ENCODE data around the gene ATG2A.

The ATG2A gene

DNA sequence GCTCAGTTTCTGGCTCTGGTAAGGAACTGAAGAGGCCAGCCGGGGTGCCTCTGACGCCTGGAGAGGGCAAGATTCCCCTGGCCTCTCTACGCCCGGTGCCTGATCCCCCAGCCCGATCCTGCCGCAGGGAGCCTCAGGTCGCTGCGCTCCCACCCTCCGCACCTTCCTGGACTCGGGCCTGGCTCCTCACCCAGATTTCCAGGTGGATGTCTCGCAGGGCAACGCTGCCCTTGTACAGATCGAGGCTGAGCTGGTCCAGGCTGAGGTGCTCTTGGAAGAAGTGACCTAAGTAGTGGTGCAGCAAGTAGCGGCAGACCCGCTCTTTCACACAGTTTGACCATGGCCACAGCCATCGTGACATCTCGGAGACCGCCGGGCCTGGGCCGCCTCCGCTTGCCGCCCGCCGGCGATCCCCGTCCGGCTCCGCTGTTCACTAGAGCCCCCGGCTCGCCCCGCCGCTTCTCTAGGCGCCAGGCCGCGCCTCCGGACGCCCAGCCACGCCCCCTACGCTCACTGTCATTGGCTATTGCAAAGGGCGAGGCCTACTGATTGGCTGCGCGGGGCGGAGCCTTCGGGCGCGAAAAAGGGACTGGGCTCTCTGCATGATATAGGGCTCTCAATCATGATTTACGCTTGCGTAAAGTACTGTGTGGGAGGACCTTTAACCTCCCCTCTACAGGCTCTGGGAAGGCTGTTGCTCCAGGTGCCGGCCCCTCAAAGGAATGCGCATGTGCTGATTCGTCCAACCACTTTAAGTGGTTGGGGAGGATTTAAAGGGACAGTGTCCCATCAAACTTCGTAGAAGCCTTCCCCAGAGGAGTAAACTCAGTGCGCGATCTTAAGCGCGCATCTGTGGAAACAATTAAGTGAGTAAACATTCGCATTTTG, at the start of gene ATG2A:
TSS of gene ATG2A (minus strand) at position 435 of the 888 bp plus-strand sequence. CDS start at position 361, 74 bp downstream.
- in situ Hi-C loops (cut with HindIII; ENCODE audit: low pct_ligation_motif_present, low pct_unique_long_range_greater_than_20kb, low sequenced_read_pairs), result no loop called here
- peak; percentile 98 for DNase-seq

DNA sequence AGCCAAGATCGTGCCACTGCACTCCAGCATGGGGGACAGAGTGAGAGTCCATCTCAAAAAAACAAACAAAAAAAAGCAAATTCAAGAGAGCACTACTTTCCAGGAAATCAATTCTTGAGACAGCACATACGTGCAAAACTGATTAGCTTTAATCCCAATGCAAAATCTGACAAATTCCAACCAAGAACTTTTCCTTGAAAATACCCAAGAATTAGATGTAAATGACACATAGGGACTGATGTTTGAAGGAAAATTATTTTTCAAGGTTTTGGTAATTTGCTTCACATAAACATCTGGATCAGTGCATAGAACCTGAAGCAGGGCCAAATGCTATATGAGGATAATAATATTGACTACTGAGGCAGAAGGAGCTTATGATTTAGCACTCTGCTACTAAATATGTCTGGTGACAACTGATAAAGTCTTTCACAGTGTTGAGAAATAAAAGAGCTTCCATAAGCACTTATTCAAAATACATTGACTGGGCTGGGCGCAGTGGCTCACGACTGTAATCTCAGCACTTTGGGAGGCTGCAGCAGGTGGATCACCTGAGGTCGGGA, 46.1 kb upstream of the ATG2A start:
- DNase-seq, result no peak
- in situ Hi-C loops (cut with HindIII; ENCODE audit: low pct_ligation_motif_present, low pct_unique_long_range_greater_than_20kb, low sequenced_read_pairs), result no loop called here

DNA sequence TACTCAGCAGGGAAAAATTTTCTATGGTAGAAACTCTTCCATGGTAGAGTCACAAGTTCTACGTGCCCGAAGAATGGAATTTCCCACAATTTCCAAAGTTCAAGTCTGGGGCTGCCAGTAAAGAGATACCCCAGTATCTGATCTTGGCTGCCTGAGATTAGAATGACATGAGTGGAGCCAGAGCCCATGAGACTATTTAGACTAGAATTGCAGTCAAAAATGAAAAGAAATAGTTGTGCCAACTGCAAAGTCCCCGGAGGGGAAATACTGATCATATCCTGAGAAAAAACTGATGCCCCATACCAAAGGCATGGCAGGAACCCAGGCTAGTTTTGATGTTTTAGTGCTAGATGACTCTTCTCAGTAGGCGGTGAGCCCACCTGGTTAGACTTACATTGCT, 43.7 kb upstream of the ATG2A start:
- DNase-seq, result no peak
- in situ Hi-C loops (cut with HindIII; ENCODE audit: low pct_ligation_motif_present, low pct_unique_long_range_greater_than_20kb, low sequenced_read_pairs), result no loop called here

DNA sequence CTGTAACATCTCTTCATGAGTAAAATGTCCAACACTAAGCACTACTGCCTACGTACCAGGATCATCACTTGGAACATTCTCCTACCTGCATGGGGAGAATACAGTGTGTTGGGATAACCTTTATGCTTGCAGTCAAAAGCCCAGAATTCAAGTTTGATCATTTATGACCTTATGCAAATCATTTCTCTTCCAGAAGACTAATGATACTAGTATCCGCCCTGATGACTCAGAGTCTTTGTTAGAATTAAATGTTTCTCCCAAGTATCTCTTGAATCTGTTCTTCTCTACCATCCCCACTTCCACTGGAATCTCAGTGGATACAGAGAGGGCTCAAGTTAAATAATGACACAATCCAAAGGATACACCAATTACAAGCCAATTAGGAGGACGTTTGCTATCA, 42.5 kb upstream of the ATG2A start:
- in situ Hi-C loops (cut with HindIII; ENCODE audit: low pct_ligation_motif_present, low pct_unique_long_range_greater_than_20kb, low sequenced_read_pairs), result no loop called here
- no peak for DNase-seq

DNA sequence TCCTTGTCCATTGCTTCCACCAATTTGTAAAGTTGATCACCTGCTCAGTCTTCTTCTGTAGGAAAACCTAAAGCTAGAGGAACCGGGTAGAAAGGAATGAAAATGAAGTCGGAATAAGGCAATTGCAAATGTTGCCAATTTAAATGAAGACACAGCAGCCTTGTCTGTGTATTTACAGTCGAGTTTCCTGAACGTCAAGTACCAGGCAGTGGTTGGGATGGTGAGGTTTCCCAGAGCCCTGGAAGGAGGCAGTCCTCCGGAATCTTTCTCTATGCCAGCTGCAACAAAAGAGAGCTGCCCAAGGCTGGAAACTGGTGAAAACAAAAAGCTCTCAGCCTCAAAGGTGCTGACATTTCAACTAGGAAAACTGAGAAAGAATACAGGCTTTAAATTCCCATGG, 37.2 kb upstream of the ATG2A start:
- in situ Hi-C loops (cut with HindIII; ENCODE audit: low pct_ligation_motif_present, low pct_unique_long_range_greater_than_20kb, low sequenced_read_pairs), result no loop called here

DNA sequence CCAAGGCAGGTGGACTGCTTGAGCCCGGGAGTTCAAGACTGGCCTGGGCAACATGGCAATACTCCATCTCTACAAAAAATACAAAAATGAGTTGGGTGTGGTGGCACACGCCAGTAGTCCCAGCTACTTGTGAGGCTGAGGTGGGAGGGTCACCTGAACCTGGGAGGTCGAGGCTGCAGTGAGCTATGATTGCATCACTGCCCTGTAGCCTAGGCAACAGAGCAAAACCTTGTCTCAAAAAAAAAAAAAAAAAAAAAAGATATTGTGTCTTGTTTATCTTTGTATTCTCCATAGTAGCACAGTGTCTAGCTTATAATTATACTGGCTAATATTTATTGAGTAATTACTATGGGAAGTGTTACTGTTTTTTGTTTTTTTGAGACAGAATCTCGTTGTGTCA, 34.5 kb upstream of the ATG2A start:
- in situ Hi-C loops (cut with HindIII; ENCODE audit: low pct_ligation_motif_present, low pct_unique_long_range_greater_than_20kb, low sequenced_read_pairs), result no loop called here
- no peak for DNase-seq

More for the DNA sequence above, 37.2 kb upstream of the ATG2A start:
- DNase-seq, result no peak

DNA sequence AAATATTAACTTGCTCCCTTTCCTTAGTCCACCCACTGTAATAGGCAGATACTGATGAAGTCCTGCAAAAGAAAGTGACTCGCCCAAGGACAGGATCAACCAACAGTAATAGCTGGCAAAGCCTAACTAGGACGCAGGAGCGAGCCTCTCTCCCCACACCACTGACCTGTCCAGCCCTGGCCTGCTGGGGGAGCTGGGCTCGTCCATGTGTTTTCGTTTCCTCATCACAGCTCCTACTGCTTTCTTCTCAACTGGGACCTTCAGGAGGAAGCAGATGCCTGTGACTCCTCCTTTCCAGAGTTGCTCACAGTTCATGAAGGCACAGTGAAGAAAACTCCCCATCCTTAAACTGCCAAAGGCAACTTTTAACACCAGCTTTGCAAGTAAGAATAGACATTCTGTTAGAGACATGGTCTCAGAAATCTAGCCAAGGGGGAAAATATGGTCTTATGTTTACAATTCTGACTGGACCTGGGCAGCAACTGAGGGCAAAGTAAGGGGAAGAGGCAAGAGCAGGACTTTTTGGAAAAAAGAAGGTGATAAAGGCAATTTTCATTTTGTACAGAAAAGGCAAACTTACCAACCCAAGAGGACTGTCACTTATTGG, 30.3 kb upstream of the ATG2A start:
- DNase-seq, result no peak
- in situ Hi-C loops (cut with HindIII; ENCODE audit: low pct_ligation_motif_present, low pct_unique_long_range_greater_than_20kb, low sequenced_read_pairs), result no loop called here

DNA sequence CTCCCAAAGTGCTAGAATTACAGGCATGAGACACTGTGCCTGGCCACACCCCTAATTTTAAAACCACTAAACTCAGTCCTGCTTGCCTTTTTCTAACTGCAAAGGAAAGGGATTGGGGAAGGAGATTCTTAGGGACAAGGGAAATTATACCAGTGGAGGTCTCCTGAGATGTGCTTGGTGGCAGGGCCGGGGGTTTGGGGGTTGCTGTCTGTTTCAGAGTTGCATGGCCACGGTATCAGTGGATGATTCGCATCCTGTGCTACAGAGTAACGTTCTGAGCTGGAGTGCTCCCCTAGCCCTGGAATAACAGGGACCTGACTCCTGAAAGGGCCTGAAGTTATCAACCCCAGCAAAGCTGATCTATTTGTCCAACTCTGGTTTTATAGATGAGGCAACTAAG, 19.5 kb upstream of the ATG2A start:
- no peak for DNase-seq
- in situ Hi-C loops (cut with HindIII; ENCODE audit: low pct_ligation_motif_present, low pct_unique_long_range_greater_than_20kb, low sequenced_read_pairs), result no loop called here

DNA sequence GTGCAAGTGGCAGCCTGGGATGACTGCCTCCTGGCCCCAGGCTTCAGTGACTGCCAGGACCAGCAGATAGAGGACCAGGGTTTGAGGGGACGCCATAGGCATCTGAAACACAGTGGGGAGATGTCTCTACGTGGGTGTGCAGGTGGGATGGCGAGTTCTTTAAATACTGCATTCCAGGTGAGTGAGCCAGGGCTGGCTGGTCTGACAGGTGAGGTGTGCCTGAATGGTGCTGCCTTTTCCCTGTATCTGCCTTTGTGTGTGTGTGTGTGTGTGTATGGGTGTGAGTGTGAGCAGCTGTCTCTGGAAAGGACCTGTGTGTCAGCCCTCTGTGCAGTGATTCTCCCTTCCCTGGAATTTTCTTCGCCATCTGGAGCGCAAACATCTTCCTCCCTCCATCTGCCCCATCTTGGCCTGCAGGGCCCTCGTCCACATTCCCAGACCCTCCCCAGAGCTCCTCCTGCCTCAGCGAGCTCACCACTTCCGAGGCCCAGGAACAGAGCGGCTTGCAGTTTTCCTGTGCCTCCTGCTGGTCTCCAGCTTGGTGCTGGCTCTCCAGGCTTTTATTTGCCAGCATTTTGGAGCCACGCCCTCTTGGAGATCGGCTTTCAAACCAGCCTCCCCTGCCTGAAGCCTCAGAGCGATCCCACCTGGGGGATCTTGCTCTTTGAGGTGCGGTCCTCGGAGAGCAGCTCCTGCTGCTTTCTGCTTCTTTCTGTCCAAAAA, 18.5 kb upstream of the ATG2A start, which contains the start of gene GPHA2:
TSS of gene GPHA2 (minus strand) at position 535 of the 723 bp plus-strand sequence. CDS start at position 102, 433 bp downstream.
- in situ Hi-C loops (cut with HindIII; ENCODE audit: low pct_ligation_motif_present, low pct_unique_long_range_greater_than_20kb, low sequenced_read_pairs), result no loop called here
- no peak for DNase-seq

DNA sequence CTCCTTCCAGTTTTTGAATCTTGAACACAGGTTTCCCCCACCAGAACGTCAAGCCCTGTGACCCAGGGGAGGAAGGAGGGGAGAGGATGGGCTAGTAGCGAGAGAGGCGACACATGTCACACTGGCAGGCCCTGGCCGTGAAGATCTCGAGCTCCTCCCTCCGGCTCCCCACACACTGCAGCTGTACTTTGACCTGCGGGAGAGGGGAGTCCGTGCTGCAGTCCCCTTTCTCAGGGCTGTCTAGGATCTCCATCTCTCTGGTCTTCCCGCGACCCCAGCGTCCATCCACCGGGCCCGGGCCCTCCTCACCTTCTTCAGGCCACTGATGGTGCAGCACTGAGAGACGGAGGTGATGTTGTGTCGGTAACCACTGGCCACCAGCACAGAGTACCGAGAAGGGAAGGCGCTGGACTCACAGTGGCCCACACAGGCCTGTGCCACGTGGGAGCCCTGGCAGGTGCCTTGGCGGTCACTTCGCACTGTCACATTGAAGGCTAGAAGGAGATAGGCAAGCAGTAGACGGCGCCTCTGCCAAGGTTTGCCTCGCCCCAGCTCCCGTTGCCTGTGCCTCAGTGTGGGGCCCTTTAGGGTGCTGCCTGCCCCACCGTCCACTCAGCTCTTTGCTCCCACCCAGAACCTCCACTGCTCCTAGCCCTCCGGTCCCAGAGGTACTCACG, 17.8 kb upstream of the ATG2A start:
- DNase-seq, result no peak
- in situ Hi-C loops (cut with HindIII; ENCODE audit: low pct_ligation_motif_present, low pct_unique_long_range_greater_than_20kb, low sequenced_read_pairs), result no loop called here

DNA sequence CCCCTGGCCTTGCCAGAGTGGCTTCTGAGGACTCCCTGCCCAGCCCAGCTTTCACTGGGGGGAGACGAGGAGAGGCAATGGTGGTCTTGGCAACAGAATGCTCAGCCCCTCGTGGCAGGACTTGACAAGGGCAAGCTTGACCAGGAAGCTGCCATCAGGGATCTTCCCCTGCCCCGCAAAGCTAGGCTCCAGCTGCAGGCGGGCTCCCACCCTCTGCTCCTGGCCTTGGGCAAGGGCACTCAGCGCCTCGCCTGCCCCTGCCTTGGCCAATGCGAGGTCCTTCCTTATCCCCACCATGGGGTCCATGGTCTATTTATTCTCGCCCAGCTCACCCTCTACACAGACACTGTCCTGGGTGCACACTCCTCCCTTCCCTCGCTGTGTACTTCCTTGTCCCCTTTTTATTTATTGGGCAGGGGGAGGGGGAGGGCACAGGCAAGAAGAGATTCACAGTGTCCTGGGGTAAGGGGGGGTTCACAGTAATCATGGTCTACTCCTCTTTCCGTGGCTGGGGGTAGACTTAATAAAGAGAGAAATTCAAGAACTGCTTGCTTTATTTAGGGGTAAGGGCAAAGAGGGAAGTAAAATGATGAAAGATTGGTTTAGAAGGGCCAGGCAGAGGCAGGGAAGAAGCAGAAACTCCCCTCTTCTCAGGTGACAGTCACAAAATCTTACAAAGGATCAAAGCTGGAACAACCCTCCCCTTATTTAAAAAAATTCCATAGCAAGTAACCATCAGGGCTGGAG, 17.1 kb upstream of the ATG2A start:
- DNase-seq, result no peak
- in situ Hi-C loops (cut with HindIII; ENCODE audit: low pct_ligation_motif_present, low pct_unique_long_range_greater_than_20kb, low sequenced_read_pairs), result no loop called here

DNA sequence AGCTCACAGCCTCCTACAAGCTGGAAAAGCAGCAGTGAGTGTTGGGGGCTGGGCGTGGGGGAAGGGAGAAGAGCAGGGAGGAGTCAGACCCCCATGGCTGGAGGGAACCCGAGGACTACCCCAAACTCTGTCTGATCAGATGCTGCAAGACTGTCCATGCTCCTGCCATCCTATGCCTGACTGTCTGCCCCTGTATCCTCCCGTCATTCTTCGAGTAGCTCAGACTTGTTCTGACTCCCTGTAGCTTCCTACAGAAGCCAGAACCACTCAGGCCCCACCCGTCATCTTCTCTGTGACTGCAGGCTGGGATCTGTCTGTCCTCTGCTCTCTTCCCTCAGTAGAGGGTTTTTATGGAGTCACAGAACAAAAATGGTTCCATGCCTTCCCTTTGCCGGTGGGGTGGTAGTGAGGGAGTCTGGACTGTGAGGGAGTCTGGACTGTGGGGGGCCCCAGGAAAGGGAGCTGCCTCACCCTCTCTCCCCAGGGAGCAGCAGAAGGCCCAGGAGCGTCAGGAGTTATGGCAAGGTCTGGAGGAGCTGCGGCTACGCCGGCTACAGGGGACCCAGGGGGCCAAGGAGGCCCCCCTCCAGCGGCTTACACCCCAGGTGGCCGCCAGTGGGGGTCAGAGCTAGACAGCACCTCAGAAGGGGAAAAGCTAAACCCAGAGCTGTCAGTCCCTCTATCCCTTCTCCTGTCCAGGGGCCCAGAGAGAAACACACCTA, 16.4 kb upstream of the ATG2A start:
- in situ Hi-C loops (cut with HindIII; ENCODE audit: low pct_ligation_motif_present, low pct_unique_long_range_greater_than_20kb, low sequenced_read_pairs), result no loop called here
- DNase-seq, result no peak

DNA sequence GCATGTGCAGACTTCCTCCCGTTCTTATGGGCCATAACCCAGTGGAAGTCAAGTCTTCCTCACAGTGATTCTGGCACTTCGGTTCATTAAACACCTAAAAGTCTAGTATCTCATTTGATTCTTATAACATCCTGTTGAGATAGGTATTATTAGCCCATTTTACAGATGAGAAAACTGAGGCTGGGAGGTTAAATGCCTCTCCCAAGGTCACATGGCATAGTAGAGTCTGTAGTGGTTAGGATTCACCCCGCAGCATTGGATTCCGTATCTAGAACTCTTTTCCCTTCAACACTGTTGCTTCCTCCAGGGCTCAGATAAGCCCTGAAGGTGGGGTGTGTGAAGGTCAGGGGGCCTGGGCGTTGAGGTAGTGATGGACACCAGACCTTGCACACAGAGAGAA, 15.3 kb upstream of the ATG2A start:
- DNase-seq, result no peak
- in situ Hi-C loops (cut with HindIII; ENCODE audit: low pct_ligation_motif_present, low pct_unique_long_range_greater_than_20kb, low sequenced_read_pairs), result no loop called here

DNA sequence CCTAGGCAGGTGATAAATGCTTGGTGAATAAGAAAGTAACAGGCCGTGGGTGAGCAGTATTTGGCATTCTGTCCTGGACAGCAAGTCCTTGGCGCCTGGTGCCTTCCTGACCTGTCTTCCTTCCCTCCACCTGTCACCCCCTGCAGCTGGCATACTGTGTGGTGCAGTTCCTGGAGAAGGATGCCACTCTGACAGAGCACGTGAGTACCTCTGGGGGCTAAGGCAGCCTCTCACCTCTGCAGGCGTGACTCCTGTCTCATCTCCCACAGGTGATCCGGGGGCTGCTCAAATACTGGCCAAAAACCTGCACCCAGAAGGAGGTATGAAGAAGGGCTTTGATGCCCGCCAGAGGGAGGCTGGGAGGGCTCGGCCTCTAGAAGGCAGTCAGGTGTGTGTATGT, 14.3 kb upstream of the ATG2A start:
- in situ Hi-C loops (cut with HindIII; ENCODE audit: low pct_ligation_motif_present, low pct_unique_long_range_greater_than_20kb, low sequenced_read_pairs), result no loop called here
- no peak for DNase-seq

DNA sequence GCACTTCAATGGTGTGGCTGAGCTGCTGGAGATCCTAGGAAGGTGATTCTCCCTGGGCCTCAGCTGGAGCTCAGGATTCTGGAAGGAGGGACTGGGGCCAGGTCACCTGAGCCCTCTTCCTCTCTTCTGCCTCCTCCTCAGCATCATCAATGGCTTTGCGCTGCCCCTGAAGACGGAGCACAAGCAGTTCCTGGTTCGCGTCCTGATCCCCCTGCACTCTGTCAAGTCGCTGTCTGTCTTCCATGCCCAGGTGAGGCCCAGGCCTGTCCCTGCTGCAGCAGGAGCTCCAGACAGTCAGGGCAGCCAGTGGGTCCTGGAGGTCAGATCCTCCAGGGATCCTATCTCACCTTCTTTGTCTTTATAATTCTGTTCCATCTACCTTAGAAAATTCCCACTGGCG, 13.3 kb upstream of the ATG2A start:
- in situ Hi-C loops (cut with HindIII; ENCODE audit: low pct_ligation_motif_present, low pct_unique_long_range_greater_than_20kb, low sequenced_read_pairs), result no loop called here
- no peak for DNase-seq

DNA sequence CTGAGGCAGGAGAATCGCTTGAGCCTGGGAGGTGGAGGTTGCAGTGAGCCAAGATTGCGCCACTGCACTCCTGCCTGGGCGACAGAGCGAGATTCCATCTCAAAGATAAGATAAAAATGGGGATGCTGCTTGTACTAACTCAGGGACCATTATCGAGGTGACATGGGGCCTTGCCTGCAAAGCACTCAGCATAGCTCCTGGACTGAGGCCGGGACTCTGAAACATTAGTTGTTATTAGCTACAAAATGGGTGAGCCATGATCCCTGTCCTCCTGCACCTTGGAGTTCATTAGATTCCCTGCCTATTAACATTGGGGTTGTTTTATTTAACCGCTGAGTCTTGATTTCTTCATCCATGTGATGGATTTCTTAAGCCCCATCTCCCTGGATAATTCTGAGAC, 12.6 kb upstream of the ATG2A start:
- in situ Hi-C loops (cut with HindIII; ENCODE audit: low pct_ligation_motif_present, low pct_unique_long_range_greater_than_20kb, low sequenced_read_pairs), result no loop called here
- no peak for DNase-seq

DNA sequence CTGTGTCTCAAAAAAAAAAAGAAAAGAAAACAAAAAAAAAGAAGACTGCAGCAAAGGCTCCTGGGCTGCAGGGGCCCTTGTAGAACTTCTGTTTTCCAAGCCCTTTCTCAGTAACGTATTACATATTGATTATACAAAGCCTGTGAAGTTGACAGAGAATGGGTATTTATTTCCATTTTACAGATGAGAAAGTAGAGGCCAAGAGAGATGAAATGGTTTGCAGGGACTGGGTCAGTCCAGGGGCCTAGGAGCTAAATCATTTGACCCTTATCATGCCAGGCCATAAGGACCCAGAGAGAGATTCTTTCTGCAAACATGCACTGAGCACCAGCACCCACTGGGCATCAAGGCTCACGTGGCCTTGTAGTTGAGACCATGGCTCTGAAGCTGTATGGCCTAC, 11.9 kb upstream of the ATG2A start:
- in situ Hi-C loops (cut with HindIII; ENCODE audit: low pct_ligation_motif_present, low pct_unique_long_range_greater_than_20kb, low sequenced_read_pairs), result no loop called here

More for the DNA sequence above, 11.9 kb upstream of the ATG2A start:
- no peak for DNase-seq

Data from ACHN (cell line).